Adipocyte (in vitro differentiated cells): ENCODE results near the gene EPS15.
"Not testable (repeated sequence)": the region's sequence is repeated elsewhere in the genome, so short reads cannot be mapped to it uniquely, and the experiment has no call there.

ENCODE experiments used
- DNase-seq: peaks from one replicate; pipeline ENCODE4 v3.0.0-alpha.2; 2015; ENCODE audit warnings: low read depth
- H3K27me3 ChIP-seq: replicated peaks from 2 replicates; pipeline ENCODE4 v1.7.0; 2013; ENCODE audit warnings: mild to moderate bottlenecking, low read length, moderate library complexity; ENCODE audit not compliant: control insufficient read depth, insufficient read depth
- H3K36me3 ChIP-seq: 2 replicates; pipeline ENCODE4 v1.7.0; 2013; ENCODE audit warnings: low read length, mild to moderate bottlenecking, moderate library complexity; ENCODE audit not compliant: control insufficient read depth, insufficient read depth, severe bottlenecking
- H3K4me1 ChIP-seq: 2 replicates; pipeline ENCODE4 v1.7.0; 2013; ENCODE audit warnings: mild to moderate bottlenecking, low read length, moderate library complexity; ENCODE audit not compliant: control insufficient read depth, insufficient read depth
- H3K4me3 ChIP-seq: 2 replicates; pipeline ENCODE4 v1.7.0; 2013; ENCODE audit warnings: mild to moderate bottlenecking, low read length, moderate library complexity
- H3K9ac ChIP-seq: 2 replicates; pipeline ENCODE4 v1.7.0; 2013; ENCODE audit warnings: mild to moderate bottlenecking, low read length, moderate library complexity
- H3K9me3 ChIP-seq: 2 replicates; pipeline ENCODE4 v1.7.0; 2013; ENCODE audit warnings: mild to moderate bottlenecking, low read length, moderate library complexity; ENCODE audit not compliant: control insufficient read depth

EPS15 gene

DNA sequence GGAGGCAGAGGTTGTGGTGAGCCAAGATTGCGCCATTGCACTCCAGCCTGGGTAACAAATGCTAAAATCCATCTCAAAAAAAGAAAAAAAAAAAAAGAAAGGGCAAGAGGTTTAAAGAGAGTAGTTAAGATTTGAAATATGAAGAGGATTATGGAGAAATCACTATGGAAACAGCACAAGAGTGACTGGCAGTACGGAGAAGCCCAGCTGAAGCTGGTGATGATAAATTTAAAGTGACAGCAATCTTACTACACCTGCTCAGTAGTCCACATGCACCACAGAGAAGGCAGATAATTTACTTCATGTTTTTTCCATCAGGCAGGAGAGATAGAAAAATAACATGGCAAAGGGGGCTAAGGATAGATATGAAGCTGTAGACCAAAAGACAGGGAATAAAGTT lies 56.8 kb downstream of the EPS15 start:
- not testable (repeated sequence) for H3K4me3 ChIP-seq, H3K9me3 ChIP-seq, H3K9ac ChIP-seq, DNase-seq, H3K27me3 ChIP-seq, H3K4me1 ChIP-seq
- H3K36me3 ChIP-seq = peaks cover 41% of the 10 kb centered on the region

DNA sequence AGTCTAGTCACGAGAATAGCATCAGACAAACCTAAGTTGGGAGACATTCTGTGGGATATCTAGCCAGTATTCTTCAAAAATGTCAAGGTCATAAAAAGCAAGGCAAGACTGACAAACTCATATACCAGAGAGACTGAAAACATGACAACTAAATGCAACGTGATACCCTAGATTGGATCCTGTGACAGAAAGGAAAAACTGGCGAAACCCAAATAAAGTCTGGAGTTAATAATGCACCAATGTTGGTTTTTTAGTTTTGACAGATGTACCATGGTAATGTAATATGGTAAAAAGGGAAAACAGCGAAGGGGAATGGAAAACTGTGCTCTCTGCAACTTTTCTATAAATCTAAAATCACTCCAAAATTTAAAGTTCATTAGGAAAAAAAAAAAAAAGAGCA lies 64.5 kb downstream of the EPS15 start:
- DNase-seq = no peak
- Histone ChIP-seq H3K27me3 (no peaks in the 10 kb centered on the region), H3K4me3 (no peak overlapping the region), H3K36me3 (peaks cover 27% of the 10 kb centered on the region), H3K9me3 (no peaks in the 10 kb centered on the region), H3K4me1 (no peaks in the 10 kb centered on the region), H3K9ac (no peak overlapping the region)

DNA sequence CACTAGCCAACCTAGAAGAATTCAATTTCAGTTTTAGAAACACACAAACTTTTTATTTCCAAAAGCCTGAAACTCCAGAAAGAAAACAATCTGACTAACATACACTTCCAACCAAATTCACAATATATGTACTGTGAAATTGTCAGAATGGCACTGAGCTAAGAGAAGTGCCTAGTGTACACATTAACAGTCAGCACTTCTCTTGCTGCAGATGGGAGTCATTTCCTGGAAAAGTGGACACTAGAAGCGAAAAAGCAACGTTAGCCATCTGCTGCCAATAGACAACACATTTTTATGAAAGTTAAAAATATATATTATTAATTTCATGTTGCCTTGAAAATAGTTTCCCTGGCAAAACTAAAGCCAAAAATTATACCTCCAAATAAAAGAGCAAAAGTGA lies 66.1 kb downstream of the EPS15 start:
- Histone ChIP-seq H3K9ac (no peak overlapping the region), H3K4me3 (no peak overlapping the region), H3K9me3 (no peaks in the 10 kb centered on the region), H3K27me3 (no peaks in the 10 kb centered on the region), H3K36me3 (peaks cover 16% of the 10 kb centered on the region), H3K4me1 (no peaks in the 10 kb centered on the region)
- DNase-seq = no peak

DNA sequence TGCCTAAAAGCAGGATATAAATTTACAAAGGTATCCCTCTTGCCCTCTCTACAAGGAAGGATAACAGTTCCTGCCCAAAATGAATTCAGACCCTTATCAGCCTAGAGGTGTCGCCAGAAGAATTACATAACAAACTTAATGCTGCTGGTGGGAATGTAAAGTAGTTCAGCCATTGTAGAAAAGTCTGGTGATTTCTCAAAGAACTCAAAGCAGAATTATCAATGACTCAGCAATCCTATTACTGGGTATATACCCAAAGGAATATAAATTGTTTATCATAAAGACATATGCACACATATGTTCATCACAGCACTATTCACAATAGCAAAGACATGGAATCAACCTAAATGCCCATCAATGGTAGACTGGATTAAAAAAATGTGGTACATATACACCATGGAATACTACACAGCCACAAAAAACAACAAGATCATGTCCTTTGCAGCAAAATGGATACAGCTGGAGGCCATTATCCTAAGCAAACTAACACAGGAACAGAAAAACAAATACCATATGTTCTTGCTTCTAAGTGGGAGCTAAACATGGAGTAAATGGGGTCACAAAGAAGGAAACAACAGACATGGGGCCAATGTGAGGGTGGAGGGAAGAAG lies 70.1 kb downstream of the EPS15 start:
- H3K9me3 ChIP-seq, H3K27me3 ChIP-seq, H3K9ac ChIP-seq, DNase-seq, H3K4me3 ChIP-seq: not testable (repeated sequence)
- Histone ChIP-seq H3K4me1 (peaks cover 20% of the 10 kb centered on the region), H3K36me3 (peaks cover 21% of the 10 kb centered on the region)

DNA sequence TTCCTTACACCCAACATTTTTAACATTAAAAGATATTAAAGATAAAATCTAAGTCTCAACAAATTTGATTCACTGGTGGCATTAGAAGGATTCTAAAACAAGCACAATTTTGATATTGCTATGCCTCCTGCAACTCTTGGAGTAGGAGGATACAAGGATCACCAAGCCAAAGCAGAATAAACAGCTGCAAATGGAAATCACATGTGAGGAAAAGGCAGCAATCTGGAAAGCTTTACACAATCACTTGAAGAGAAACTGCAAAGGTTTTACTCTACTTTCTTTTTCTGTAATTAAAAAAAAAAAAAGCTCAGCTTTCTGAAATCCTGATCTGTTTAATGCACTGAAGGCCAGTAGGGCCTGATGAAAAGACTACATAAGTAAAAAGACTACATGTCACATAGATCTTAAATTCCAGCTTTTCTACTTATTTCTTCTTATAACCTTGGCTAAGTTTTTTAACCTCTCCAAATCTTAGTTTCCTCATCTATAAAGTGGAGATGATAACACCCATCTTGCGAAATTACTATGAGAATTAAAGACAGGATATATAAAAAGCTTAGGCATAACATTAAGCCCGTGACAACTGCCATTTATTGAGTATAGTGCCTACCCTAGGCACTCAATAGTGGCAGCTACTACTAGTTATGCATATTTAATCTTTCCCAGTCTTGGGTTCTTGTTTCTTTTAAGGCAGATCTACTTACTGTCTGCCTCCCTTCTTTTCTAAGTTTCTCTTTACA lies 73.5 kb downstream of the EPS15 start:
- Histone ChIP-seq H3K4me1 (peaks cover 23% of the 10 kb centered on the region), H3K9ac (peak overlapping the region; percentile 26), H3K9me3 (no peaks in the 10 kb centered on the region), H3K4me3 (no peak overlapping the region), H3K36me3 (peaks cover 31% of the 10 kb centered on the region), H3K27me3 (no peaks in the 10 kb centered on the region)
- DNase-seq = peak; percentile 81

DNA sequence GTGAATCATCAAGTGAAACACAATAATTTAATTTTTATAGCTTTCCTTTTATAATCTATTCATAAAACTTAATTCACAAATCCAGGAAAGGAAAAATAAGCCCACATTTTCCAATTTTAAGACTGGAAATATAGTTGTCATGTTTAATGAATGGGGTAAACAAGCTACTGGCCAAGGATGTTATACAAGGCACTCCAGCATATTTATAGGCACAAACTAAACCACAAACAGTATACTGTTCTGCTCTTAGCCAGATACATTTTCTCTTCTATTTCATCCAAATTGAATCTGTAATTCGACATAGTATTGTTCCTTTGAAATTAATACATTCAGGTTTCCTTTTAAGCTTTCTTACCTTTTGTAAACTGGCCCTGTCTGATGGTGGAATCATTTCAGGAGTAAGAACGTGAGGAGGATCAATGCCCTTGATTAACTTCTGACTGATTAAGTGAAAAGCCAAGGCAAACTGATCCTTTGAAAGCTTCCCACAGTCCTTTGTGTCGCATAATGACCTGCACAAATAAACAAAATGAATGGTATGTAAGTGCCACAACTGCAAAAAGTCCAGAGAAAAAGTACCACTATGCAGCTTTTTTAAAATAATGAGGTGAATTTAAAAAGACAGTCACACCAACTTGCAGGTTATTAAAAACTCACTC lies 74.4 kb downstream of the EPS15 start:
- H3K9me3 ChIP-seq = no peaks in the 10 kb centered on the region
- H3K4me3 ChIP-seq = no peak overlapping the region
- H3K9ac ChIP-seq = no peak overlapping the region
- H3K36me3 ChIP-seq = peaks cover 33% of the 10 kb centered on the region
- H3K27me3 ChIP-seq = no peaks in the 10 kb centered on the region
- peaks cover 23% of the 10 kb centered on the region for H3K4me1 ChIP-seq
- no peak for DNase-seq

DNA sequence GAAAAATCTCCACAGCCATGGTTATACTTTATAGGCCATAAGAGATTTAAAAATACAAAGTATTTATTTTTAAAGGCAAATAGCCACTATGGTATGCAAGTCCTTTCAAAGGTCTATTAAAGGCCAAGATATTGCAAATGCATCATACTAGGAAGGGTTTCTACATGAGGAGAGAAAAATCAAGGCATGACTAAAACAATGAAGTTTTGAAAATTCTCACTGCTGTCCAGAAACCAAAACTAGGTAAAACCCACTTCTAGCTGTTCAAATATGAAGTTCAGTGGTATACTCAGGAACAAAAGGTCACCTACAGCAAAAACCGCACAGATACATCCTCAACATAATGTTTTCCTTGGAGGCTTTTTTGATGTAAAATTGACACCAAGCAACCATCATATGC lies 75.0 kb downstream of the EPS15 start:
- peak; percentile 47 for DNase-seq
- H3K36me3 ChIP-seq = peaks cover 36% of the 10 kb centered on the region
- H3K4me1 ChIP-seq = peaks cover 23% of the 10 kb centered on the region
- no peak overlapping the region for H3K4me3 ChIP-seq
- no peaks in the 10 kb centered on the region for H3K9me3 ChIP-seq
- no peak overlapping the region for H3K9ac ChIP-seq
- no peaks in the 10 kb centered on the region for H3K27me3 ChIP-seq

DNA sequence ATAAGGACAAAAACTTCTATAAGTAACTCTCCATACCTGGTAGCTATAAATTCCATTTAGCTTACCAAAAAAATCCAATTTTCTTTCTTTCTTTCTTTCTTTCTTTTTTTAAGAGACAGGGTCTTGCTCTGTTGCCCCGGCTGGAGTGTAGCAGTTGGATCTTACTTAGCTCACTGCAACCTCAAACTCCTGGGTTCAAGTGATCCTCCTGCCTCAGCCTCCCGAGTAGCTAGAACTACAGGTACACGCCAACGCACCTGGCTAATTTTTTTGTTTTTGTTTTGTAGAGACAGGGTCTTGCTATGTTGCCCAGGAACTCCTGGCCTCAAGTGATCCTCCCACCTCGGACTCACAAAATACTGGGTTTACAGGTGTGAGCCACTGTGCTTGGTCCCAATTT lies 75.5 kb downstream of the EPS15 start:
- Histone ChIP-seq H3K27me3 (no peaks in the 10 kb centered on the region), H3K36me3 (peaks cover 42% of the 10 kb centered on the region), H3K9ac (no peak overlapping the region), H3K9me3 (no peaks in the 10 kb centered on the region), H3K4me1 (peaks cover 23% of the 10 kb centered on the region), H3K4me3 (no peak overlapping the region)
- no peak for DNase-seq

DNA sequence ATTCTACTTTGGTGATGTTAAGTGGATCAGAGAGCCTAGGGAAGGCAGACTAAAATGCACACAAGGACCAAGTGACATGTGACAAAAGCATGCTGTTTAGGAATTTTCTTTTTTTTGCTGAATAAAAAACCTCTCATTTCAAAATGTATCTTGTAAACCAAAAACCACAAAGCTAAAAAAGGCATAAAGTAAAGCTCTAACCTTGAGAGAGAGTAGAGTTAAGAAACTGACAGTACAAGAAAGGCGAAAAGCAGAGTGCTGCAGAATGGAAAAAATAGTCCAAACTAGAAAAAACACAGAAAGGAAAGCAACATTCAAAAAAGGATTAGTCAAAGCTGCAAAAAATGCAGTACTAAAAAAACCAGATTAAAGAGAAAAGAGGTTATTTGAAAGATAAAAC lies 76.5 kb downstream of the EPS15 start:
- Histone ChIP-seq H3K36me3 (peaks cover 46% of the 10 kb centered on the region), H3K27me3 (no peaks in the 10 kb centered on the region), H3K4me1 (peaks cover 23% of the 10 kb centered on the region), H3K4me3 (no peak overlapping the region), H3K9me3 (no peaks in the 10 kb centered on the region), H3K9ac (no peak overlapping the region)
- no peak for DNase-seq

DNA sequence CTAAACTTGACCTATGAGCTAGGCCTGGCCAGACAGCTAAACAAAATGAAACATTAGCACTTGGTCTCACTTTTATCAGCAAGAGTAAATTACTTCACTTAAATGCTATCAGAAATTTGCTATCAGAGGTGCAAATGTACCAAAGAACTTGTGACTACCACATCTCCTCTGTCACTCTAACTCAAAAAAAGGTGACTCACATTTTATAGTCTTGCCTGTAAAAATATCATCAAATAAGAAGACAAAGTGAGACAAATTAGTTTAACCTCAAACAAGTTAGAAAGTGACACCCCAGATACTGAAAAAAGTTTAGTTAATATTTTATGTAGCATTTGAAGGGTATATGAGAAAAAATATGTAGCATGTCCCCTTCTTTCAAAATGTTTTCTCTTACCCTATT lies 76.9 kb downstream of the EPS15 start:
- DNase-seq = no peak
- Histone ChIP-seq H3K4me1 (peaks cover 23% of the 10 kb centered on the region), H3K9me3 (no peaks in the 10 kb centered on the region), H3K9ac (no peak overlapping the region), H3K27me3 (no peaks in the 10 kb centered on the region), H3K4me3 (no peak overlapping the region), H3K36me3 (peaks cover 44% of the 10 kb centered on the region)

DNA sequence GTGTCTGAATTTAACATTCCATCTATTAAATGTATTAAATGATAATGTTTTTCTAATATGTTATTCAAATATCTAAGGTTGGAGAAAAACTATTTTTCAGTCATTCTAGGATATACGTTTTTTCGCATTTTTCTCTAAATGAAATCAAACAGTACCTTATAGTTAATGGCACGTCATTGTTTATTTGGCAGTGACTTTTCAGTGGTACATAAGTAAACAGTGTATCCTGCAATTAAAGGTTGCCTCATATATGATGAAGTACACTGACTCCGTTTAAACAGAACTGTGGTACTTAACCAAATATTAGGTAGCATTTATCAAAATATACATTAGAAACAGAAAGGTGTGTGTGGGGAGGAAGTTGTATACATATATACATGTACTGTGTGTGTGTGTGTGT lies 79.2 kb downstream of the EPS15 start:
- peaks cover 53% of the 10 kb centered on the region for H3K36me3 ChIP-seq
- H3K4me1 ChIP-seq = peaks cover 12% of the 10 kb centered on the region
- no peaks in the 10 kb centered on the region for H3K27me3 ChIP-seq
- no peaks in the 10 kb centered on the region for H3K9me3 ChIP-seq
- no peak for DNase-seq
- no peak overlapping the region for H3K9ac ChIP-seq
- H3K4me3 ChIP-seq = no peak overlapping the region
